Measurements from ENCODE around the gene SPAG7.

Gene SPAG7

DNA sequence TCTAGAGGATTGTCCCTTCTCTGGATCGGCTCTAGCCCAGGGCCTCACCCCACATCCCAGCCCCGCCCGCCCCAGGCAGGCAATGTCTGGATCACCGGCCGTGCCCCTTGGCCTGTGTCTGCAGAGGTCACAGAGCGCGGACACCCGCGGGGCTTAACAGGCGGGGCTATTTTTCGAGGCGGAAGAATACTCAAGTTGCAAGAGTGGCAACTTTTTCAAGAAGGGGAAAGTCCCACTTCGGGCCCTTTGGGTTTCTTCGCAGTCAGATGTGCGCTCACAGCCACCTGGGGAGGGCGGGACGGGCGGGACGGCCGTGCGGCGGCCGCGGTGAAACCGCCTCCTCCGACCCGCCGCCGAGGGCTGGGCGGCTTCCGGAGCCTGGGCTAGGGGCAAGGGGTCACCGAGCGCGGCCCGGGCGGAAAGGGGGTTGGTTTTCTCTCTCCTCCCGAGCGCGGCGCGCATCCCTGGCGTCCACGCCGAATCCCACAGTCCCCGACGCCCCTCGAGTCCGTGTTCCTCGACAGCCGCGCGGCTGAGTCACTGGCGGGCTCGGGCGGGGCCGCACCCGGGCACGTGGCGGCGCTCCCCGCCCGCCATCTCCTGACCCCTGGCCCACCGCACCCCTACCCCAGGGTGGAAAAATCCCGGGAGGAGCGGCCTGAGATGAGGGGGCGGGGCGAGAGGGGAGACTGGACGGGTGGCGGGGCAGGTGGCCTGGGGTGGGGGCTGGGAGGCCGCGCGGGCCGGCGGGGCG lies 18.1 kb downstream of the SPAG7 start:
- FAIRE-seq = no peak

DNA sequence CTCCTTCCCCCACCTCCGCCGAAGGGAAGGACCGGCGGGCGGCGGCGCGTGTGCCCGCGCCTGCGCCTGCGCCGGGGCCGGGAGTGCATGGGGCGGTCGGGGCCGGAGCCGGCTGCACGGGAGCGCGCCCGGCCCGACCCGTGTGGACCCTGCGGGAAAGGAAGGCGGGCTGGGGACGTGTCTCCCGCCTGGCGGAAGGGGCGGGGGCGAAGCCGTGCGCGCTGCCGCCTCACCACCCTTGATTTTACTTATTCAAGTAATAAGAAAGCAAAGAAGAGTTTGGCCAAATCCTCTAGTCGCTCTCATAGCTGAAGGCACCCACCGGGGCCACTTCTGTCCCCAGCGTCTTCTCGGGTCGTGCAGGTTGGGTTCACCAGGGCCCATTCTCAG lies 18.7 kb downstream of the SPAG7 start:
- no peak for FAIRE-seq

DNA sequence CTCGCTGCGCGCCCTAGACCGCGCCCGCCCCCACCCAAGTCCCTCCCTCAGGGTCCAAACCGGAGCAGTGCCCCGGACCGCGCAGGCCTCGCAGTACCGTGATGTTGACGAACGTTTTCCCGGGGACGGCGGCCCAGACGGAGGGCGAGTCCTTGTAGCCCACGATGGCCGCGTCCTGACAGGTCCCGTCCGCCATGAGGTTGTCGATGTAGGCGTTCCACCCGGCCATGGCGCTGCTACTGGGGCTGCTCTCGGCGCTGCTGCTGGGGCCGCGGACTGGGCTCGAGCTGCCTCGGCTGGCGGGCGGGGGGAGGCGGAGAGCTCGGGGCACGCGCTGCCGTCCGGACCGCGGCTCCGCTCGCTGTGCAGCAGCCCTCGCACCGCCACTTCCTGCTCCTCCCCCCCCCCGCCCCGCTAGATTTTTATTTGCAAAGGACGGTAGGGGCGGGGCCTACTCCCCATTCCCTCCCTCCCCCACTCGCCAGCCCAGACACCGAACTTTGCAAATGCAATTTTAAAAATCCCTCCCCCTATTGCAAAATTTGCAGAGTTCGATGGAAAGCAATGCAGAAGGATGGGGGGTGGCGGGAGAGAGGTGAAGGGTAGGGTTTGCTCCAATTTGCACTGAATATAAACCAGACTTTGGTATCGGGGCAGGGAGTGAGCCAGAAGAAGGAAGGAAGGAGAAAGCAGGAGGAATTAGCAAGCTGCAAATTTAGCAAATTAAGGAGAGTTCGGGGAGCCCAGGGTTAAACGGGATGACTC lies 19.3 kb downstream of the SPAG7 start, which contains the start of gene PFN1:
TSS of gene PFN1 (minus strand) at position 365 of the 765 bp plus-strand sequence. CDS start at position 229, 136 bp downstream.
- FAIRE-seq = no peak

DNA sequence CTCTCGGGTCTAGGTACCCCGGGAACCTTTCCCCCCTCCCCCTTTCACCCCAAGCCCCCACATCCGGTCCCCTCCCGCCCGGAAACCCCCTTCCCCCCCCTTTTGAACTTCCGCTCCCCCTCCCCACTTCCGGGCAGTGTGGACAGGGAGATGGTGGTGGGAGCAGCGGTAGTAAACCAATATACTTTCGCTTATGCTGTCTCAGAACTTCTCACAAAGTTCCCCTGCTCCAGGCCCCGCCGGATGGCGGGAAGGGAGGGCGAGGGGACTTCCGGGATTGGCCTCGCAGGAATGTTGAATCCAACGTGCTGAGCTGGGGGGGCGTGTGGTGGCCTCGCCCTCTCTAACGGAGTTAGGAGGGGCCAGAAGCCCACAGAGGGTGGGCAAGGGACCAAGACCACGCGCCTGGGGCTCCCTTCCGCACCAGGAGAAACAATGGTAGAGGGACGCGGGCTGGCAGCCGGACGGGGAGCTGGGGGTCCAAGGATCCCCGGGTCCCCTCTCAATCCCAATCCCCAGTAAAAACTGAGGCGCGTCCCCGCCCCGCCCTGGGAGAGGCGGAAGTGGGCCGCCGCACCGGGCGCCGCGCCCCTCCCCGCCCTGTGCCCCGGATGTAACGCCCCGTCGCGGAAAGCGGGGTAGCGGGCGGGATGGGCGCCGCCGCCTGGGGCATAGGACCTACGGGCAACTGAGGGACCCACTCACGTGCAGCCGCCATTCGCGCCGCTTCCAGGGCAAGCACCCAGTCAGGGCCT lies 20.0 kb downstream of the SPAG7 start:
- no peak for FAIRE-seq

DNA sequence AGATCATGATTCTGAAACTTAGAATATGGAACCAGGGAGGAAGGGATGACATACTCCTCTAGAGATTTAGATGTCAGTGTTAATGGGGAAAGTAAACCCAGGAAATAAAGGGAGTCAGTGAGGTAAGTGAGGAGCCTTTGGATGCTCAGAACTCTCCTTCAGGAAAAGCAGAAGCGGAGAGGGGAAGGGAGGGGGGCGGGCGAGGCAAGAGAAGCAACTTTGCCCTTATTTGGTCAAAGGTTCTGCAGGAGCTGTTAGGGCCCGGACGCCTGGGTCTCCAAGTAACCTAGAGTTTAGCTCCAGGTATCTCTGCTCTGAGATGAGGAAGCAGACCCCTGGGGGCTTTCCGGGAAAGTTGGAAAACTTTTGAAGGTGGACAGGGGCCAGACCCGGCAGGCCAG lies 20.6 kb downstream of the SPAG7 start:
- FAIRE-seq = no peak

DNA sequence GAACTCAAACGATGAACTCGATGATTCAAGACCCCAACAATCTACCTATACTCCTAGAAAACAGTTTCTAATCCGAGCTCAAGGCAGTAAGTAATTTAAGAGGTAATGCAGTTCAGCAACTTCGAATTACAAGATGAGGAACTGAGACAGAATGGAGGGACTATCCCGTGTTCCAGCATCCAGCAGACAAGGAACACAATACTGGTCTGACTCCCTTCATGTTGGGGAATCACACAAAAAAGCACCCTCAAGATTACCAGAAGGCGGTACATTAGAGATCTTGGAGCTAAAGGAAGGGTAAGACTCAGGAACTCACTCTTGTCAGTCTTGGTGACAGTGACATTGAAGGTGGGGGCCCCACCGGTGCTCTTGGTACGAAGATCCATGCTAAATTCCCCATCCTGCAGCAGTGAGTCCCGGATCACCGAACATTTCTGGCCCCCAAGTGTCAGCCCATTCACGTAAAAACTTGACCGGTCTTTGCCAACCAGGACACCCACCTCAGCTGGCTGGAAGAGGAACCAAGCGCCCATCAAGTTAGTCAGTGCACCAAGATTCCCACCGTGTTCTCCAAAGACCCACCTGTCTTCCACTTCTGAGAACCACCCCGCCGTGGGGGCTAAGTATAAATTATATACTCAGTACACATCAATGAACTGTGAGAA lies 21.2 kb downstream of the SPAG7 start:
- FAIRE-seq = no peak

DNA sequence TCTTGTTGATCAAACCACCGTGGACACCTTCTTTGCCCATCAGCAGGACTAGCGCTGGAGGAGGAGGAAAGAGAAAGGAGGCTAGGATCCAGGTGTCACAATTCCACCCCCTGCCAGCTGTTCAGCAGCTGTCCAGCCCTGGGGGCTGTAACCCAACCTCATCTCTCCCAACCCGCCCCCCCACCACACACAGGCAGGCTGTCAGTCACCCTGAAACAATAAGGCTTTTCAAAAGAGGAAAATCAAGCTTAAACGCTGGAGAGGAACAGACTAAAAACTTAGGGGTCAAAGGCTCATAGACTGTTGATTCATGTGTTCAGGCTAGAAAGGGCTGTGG lies 21.7 kb downstream of the SPAG7 start:
- FAIRE-seq = no peak

DNA sequence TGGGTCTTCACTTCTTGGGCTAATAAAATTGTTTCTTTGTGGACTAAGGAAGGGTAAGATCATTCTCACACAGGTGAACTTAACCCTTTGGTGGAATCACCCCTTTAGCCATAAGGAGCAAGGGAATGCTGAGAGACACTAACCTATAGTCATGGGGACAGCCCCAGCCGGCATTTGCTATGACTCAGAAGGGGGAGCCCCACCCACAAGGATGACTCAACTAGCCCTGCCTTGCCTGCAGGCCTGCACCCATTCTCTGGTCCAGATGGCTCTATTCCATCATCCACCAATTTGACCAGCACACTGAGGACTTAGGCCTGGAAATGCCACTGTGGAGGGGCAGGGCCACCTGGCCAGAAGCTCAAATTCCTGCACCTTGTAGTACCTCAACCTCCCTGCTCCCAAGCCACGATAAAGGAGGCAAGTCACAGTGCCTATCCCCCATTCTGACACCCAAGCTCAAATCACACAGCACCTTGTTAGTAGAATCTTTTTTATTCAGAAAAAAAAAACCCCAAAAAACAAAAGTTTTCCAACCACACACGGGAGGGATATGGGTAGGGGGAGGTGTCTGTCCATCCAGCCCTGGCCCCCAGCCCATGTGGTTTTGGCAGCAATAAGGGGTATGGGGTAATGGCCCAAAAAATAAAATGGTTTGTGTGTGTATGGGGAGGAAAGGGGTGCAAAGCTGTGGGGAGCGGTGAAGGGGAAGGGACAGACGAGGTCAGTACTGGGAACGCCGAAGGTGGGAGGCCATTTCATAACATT lies 22.3 kb downstream of the SPAG7 start:
- FAIRE-seq = no peak

DNA sequence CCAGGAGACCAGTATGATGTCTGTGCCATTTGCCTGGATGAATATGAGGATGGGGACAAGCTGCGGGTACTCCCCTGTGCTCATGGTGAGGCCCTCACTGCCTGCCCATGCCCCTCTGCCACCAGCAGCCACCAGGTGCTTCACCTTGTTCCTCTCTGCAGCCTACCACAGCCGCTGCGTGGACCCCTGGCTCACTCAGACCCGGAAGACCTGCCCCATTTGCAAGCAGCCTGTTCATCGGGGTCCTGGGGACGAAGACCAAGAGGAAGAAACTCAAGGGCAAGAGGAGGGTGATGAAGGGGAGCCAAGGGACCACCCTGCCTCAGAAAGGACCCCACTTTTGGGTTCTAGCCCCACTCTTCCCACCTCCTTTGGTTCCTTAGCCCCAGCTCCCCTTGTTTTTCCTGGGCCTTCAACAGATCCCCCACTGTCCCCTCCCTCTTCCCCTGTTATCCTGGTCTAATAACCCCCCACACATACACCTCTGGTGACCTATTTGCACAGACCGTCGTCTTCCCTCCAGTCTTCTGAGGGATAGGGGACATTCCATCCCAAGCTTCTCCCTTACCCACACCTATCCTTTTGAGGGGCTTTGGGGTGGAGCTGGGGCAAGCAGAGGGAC lies 23.0 kb downstream of the SPAG7 start:
- no peak for FAIRE-seq

DNA sequence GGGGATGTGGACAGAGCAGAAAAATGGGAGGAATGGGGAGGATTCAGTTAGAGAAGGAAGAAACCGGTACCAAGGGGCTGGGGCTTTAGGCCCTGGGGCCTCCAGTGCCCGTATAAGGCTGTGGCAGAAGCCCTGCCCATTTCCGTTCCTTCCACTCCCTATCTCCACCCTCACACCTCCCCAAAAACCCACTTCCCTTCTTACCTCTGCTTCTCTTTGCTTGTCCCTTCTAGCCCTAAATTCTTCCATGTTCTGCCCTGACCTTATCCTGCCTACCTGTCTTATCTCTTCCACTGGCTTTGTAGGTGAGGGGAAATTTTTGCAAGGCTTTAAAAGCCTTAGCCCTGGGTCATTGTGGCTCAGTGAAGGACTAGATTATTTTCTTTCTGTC lies 23.5 kb downstream of the SPAG7 start:
- no peak for FAIRE-seq

DNA sequence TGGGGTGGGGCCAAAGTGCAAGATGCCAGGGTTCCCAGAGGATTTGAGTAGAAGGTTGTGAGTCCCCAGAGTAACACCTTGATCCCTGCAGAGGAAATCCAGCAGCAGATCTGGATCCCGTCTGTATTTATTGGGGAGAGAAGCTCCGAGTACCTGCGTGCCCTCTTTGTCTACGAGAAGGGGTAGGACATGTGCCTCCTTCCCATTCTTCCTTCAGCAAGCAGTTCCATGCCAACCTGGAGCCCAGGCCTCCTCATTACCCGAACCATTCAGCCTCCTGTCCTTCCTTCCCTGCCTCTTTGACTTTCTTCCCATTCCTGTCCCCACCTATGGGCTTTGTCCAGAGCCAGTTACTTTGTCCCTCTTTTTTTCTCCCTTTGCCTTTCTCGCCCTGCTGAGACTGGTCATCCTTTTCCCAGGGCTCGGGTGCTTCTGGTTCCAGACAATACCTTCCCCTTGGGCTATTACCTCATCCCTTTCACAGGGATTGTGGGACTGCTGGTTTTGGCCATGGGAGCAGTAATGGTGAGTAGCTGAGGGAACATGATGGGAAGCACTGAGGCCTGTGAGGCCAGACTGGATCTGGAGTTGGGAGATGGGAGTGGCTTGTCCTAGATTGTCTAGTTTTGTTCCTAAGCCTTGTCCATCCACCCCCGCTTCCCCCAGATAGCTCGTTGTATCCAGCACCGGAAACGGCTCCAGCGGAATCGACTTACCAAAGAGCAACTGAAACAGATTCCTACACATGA lies 24.7 kb downstream of the SPAG7 start:
- FAIRE-seq = no peak

DNA sequence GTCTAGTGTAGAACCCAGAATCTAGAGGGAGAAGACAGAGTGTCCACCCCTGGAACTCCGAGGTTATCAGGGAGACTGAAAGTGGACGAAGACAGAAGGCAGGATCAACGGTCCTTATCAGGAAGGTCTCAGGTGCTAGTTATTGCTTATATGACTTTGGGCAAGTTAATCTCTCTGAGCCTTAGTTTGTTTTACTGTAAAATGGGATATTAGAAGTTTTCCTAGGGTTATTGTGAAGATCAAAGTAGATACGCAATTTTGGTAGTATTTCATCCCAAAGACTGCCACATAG lies 26.4 kb downstream of the SPAG7 start:
- no peak for FAIRE-seq

DNA sequence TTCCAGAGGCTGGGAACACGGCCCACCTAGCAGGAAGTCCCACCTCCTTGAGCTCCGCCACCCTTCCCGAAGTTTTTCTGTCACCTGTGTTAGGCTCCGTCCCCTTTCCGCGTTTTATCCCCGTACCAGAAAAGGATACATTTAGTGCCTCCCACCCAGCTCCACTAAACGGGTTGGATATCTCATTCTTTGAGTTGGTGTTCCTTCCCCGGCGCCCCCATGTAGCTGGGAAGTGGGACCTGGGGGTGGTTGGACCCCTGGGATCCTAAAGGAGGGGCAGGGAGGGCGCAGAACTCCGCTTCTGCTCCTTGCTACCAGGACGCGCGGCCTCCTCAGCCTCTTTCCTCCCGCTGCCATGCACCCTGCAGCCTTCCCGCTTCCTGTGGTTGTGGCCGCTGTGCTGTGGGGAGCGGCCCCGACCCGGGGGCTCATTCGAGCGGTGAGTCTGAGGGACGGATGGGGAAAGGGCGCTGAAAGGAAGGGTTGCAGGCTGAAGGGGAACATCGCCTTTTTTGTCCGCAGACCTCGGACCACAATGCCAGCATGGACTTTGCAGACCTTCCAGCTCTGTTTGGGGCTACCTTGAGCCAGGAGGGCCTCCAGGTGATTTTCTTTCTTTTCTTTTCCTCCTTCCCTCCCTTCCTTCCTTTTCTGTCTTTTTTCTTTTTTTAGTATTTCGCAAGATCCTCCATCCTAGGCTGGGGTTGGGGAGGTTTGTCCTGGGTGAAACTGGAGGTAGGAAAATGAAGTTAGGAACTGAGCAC lies 26.9 kb downstream of the SPAG7 start:
- FAIRE-seq = no peak

DNA sequence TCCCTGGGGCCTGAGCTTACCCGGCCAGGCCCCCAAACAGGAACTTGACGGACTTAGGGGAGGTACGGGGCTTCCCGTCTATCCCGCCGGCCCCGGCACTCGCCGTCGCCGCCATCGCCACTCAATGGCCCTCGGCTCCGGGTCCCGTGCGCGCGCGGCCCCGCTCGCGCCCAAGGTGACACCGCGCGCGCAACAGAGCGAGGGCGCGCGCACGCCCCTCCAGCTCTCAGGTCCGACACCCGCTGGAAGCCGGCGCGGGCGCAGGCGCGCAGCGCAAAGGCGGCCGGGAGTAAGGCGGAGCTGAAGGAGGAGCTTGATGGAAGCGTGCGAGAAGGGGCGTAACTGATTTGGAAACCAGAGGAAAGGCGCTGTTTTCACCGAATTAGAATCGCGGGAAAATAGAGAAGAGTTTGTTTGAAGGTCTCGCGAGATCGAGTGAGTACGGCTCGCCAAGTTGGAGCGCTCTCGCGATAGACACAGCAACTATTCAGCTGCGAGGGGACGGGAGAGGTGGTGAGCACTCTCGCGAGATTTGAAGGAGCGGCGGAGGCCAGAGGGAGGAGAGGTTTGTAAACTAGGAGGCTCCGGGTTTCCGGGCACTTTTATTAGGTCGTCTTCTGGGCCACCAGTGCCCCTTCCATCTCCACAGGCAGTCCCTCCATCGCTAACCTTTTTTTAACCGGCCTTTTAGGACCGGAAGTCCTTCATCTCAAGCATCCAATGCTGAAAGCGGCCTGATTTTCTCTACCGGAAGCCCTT lies 27.6 kb downstream of the SPAG7 start, which contains the start of the genes RNF167 and SLC25A11:
TSS of gene RNF167 (plus strand) at position 473 of the 759 bp plus-strand sequence. CDS start 642 bp downstream, outside the sequence.
TSS of gene SLC25A11 (minus strand) at position 251 of the 759 bp plus-strand sequence. CDS start at position 115, 136 bp downstream.
- FAIRE-seq = peak; percentile 94

DNA sequence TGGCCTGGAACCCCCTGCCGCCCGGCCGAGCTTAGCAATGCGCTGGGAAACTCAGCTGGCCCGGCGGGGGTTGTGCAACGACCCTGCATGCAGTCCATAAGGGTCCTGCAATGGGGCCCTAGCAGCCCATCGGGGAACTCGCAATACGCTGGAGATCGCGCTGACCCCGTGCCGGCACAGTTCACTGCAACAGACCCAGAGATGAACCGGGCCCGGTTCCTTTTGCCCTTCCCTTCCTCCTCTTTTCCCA lies 28.1 kb downstream of the SPAG7 start:
- FAIRE-seq = no peak

DNA sequence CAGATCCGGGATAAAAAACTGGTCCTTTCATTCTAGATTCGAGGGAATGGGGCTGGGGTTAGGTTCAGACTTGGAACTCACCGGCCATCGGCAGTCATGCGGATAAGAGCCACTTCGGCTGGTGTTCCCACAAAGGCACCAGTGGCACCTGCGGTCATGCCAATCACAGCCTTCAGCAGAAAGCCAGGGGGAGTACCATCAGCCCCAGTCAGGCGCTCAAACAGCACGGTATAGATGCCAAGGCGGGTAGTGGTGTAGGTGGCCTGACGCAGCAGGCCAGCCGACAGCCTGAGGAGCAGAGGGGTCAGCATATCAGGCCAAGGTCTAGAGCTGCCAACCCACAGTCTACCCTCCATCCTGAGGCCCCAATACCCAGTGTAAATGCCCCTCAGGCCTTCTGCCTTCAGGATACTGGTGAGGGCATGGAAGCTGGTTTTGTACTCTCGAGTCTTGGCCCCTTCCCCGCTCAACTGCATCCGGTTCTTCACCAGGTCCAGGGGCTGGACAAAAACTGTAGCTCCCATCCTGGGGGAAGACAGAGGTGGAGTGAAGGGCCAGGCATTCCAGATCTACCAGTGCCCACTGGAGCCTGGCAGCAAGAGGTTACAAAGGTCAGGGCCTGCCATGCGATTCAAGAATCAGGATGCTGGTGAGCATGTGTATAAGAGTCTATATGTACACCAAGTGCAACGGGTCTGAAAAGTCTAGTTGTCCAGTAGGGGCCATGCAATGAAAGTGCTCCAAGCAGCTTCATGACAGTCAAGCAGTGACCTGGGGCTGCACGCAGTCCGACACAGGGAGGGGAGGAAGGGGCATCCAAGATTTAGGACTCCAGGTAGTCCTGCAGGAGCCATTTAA lies 28.7 kb downstream of the SPAG7 start:
- FAIRE-seq = no peak

DNA sequence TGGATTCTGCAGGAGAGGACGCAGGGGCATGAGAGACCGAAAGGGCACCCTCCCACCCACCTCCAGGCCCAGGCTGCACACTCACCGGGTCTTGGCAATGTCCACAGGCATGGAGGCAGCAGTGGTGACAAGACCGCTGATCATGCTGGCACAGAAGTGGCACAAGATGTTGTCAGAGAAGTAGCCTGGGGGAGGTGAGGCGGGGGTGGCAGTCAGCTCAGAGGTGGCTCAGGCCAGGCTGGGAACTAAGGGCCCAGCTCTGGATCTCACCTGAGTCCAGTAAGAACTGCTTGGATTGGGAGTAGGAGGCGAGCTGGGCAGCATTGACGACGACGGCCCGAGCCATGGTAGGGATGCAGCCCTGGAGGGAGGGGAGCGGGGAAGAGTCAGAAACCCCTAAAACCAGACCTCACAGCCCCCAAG lies 29.5 kb downstream of the SPAG7 start:
- no peak for FAIRE-seq

DNA sequence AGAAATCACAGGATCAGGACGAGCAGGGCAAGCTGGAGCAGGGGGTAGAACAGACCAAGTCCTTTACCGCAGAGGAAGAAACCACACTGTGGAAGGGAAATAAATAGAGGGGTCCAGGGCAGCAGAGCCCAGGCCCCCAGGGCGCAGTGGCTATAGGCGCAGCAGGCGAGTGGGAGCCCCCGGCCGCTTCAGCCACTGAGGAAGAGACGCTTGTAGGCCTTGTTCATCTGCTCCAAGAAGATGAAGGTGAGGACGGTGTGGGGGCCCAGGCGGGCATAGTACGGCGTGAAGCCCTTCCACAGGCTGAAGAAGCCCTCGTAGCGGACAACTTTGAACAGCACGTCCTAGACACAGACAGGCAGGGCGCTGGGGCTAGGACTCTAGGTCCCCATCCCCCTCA lies 30.1 kb downstream of the SPAG7 start:
- FAIRE-seq = no peak

DNA sequence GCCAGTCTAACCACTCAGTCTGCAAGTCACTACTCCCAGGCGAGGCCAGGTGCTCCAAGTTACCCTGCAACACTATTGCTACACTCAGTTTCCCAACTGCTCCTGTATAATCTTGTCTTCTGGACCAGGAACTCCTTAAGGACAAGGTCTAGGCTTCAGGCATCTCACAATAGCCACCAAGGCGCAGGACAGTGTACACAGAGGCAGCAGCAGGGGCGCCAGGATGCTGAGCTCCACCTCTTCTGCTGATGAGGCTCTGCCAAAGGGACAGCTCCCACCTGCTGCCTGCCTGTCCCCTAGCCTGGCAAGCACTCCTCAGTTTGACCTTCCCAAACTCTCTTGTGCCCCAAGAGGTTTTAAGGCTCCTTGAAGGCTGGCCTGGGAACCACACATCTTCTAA lies 31.2 kb downstream of the SPAG7 start:
- FAIRE-seq = no peak

Data from TTC549 (cell line).